ENCODE data around the gene CTNND2.
"Not testable (repeated sequence)": the region's sequence is repeated elsewhere in the genome, so short reads cannot be mapped to it uniquely, and the experiment has no call there.

Gene CTNND2

GRCh38 chr5:11427569-11427968, 476.7 kb downstream of the CTNND2 start:
- Histone ChIP-seq H3K27me3 (ENCODE audit: control insufficient read depth in 1 of 2, insufficient read depth in 2 of 2, low read length in 2 of 2) (no peaks in the 10 kb centered on the region), H3K4me3 (ENCODE audit: low read depth in 1 of 2, low read length in 2 of 2) (no peak overlapping the region), H3K9me3 (ENCODE audit: control insufficient read depth in 1 of 2, low read length in 2 of 2) (no peaks in the 10 kb centered on the region), H3K36me3 (ENCODE audit: control insufficient read depth in 1 of 2, insufficient read depth in 2 of 2, low read length in 2 of 2) (no peaks in the 10 kb centered on the region), H3K27ac (ENCODE audit: low read depth, low read length) (no peak overlapping the region), H3K9ac (ENCODE audit: low read depth in 1 of 2, low read length in 2 of 2) (no peak overlapping the region), H3K4me1 (ENCODE audit: control insufficient read depth in 1 of 2, insufficient read depth in 2 of 2, low read length in 2 of 2) (no peaks in the 10 kb centered on the region)

DNA sequence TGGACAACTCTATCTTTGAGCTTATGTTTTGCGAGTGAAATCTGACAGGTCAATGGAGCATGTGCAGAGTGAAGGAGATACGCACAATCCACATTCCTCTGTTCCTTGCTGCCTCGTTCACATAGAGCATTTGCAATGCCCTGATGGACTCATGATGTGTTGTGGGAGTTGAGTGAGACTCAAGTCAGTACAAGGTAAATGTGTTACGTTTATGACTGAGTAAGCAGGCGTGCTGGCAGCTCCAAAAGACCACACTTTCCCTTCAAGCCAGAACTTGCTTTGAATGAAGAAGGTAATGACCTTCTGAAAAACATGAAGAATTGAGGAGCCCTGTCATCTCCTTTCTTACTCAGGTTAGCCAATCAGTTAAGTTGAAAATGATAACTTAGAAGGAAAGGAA, 477.8 kb downstream of the CTNND2 start:
- Histone ChIP-seq H3K9ac (ENCODE audit: low read depth in 1 of 2, low read length in 2 of 2) (no peak overlapping the region), H3K4me1 (ENCODE audit: control insufficient read depth in 1 of 2, insufficient read depth in 2 of 2, low read length in 2 of 2) (no peaks in the 10 kb centered on the region), H3K36me3 (ENCODE audit: control insufficient read depth in 1 of 2, insufficient read depth in 2 of 2, low read length in 2 of 2) (no peaks in the 10 kb centered on the region), H3K4me3 (ENCODE audit: low read depth in 1 of 2, low read length in 2 of 2) (no peak overlapping the region), H3K27me3 (ENCODE audit: control insufficient read depth in 1 of 2, insufficient read depth in 2 of 2, low read length in 2 of 2) (no peaks in the 10 kb centered on the region), H3K27ac (ENCODE audit: low read depth, low read length) (no peak overlapping the region), H3K9me3 (ENCODE audit: control insufficient read depth in 1 of 2, low read length in 2 of 2) (no peaks in the 10 kb centered on the region)

- H3K36me3 ChIP-seq (ENCODE audit: control insufficient read depth in 1 of 2, insufficient read depth in 2 of 2, low read length in 2 of 2), result no peaks in the 10 kb centered on the region
- no peaks in the 10 kb centered on the region for H3K27me3 ChIP-seq (ENCODE audit: control insufficient read depth in 1 of 2, insufficient read depth in 2 of 2, low read length in 2 of 2)
- no peaks in the 10 kb centered on the region for H3K9me3 ChIP-seq (ENCODE audit: control insufficient read depth in 1 of 2, low read length in 2 of 2)
- H3K9ac ChIP-seq (ENCODE audit: low read depth in 1 of 2, low read length in 2 of 2), result no peak overlapping the region
- H3K4me3 ChIP-seq (ENCODE audit: low read depth in 1 of 2, low read length in 2 of 2), result no peak overlapping the region
- H3K4me1 ChIP-seq (ENCODE audit: control insufficient read depth in 1 of 2, insufficient read depth in 2 of 2, low read length in 2 of 2), result no peaks in the 10 kb centered on the region
- H3K27ac ChIP-seq (ENCODE audit: low read depth, low read length), result no peak overlapping the region
Observed at GRCh38 chr5:11422342-11422741, 481.9 kb downstream of the CTNND2 start.

DNA sequence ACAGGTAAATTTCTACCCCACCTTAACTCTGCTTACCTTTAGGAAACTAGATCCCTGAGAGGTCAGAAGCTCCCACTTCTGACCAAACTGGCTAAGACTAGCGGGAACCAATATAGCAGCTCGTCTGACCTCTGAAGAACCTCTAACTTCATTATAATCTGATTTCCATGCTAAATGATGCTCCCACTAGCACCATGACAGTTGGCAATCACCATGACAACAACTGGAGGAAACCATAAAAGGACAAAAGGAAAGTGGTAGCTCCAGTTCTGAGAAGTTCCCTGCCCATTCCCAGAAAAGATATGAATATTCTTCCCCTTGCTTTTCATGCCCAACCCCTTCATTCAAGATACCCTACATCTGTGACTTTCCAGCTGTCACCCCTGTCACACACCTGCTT, 483.3 kb downstream of the CTNND2 start:
- no peak overlapping the region for H3K4me3 ChIP-seq (ENCODE audit: low read depth in 1 of 2, low read length in 2 of 2)
- H3K36me3 ChIP-seq (ENCODE audit: control insufficient read depth in 1 of 2, insufficient read depth in 2 of 2, low read length in 2 of 2), result no peaks in the 10 kb centered on the region
- no peaks in the 10 kb centered on the region for H3K27me3 ChIP-seq (ENCODE audit: control insufficient read depth in 1 of 2, insufficient read depth in 2 of 2, low read length in 2 of 2)
- H3K4me1 ChIP-seq (ENCODE audit: control insufficient read depth in 1 of 2, insufficient read depth in 2 of 2, low read length in 2 of 2), result no peaks in the 10 kb centered on the region
- no peak overlapping the region for H3K9ac ChIP-seq (ENCODE audit: low read depth in 1 of 2, low read length in 2 of 2)
- no peak overlapping the region for H3K27ac ChIP-seq (ENCODE audit: low read depth, low read length)
- H3K9me3 ChIP-seq (ENCODE audit: control insufficient read depth in 1 of 2, low read length in 2 of 2), result no peaks in the 10 kb centered on the region

- no peak overlapping the region for H3K27ac ChIP-seq (ENCODE audit: low read depth, low read length)
- no peaks in the 10 kb centered on the region for H3K9me3 ChIP-seq (ENCODE audit: control insufficient read depth in 1 of 2, low read length in 2 of 2)
- no peak overlapping the region for H3K9ac ChIP-seq (ENCODE audit: low read depth in 1 of 2, low read length in 2 of 2)
Observed at GRCh38 chr5:11415751-11416150, 488.5 kb downstream of the CTNND2 start.

GRCh38 chr5:11414732-11415131, 489.5 kb downstream of the CTNND2 start:
- not testable (repeated sequence) for H3K4me1 ChIP-seq (ENCODE audit: control insufficient read depth in 1 of 2, insufficient read depth in 2 of 2, low read length in 2 of 2); H3K4me3 ChIP-seq (ENCODE audit: low read depth in 1 of 2, low read length in 2 of 2); H3K27ac ChIP-seq (ENCODE audit: low read depth, low read length); H3K27me3 ChIP-seq (ENCODE audit: control insufficient read depth in 1 of 2, insufficient read depth in 2 of 2, low read length in 2 of 2); H3K9ac ChIP-seq (ENCODE audit: low read depth in 1 of 2, low read length in 2 of 2); H3K9me3 ChIP-seq (ENCODE audit: control insufficient read depth in 1 of 2, low read length in 2 of 2); H3K36me3 ChIP-seq (ENCODE audit: control insufficient read depth in 1 of 2, insufficient read depth in 2 of 2, low read length in 2 of 2)

More at GRCh38 chr5:11415751-11416150, 488.5 kb downstream of the CTNND2 start:
- H3K36me3 ChIP-seq (ENCODE audit: control insufficient read depth in 1 of 2, insufficient read depth in 2 of 2, low read length in 2 of 2), result no peaks in the 10 kb centered on the region
- H3K4me3 ChIP-seq (ENCODE audit: low read depth in 1 of 2, low read length in 2 of 2), result no peak overlapping the region
- no peaks in the 10 kb centered on the region for H3K27me3 ChIP-seq (ENCODE audit: control insufficient read depth in 1 of 2, insufficient read depth in 2 of 2, low read length in 2 of 2)
- H3K4me1 ChIP-seq (ENCODE audit: control insufficient read depth in 1 of 2, insufficient read depth in 2 of 2, low read length in 2 of 2), result no peaks in the 10 kb centered on the region

DNA sequence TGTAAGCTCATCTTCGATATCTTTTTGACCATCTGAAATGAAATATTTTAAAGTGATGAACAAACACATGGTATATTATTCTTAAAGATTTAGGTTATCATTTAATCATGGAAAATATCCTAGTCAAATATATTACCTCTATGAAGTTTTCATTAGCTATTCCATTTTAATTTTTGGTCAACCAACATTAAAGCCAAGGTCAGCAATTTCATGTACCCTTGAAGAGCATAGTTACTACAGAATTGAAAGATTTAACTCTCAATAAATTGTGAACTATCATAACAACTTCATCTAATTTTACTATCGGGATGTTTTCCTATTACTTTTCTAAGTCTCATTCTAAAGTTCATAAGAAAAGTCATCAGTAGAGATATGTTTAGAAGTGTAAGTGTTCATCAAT, 492.6 kb downstream of the CTNND2 start:
- Histone ChIP-seq H3K4me1 (ENCODE audit: control insufficient read depth in 1 of 2, insufficient read depth in 2 of 2, low read length in 2 of 2) (no peaks in the 10 kb centered on the region), H3K27me3 (ENCODE audit: control insufficient read depth in 1 of 2, insufficient read depth in 2 of 2, low read length in 2 of 2) (no peaks in the 10 kb centered on the region), H3K27ac (ENCODE audit: low read depth, low read length) (no peak overlapping the region), H3K9me3 (ENCODE audit: control insufficient read depth in 1 of 2, low read length in 2 of 2) (no peaks in the 10 kb centered on the region), H3K4me3 (ENCODE audit: low read depth in 1 of 2, low read length in 2 of 2) (no peak overlapping the region), H3K36me3 (ENCODE audit: control insufficient read depth in 1 of 2, insufficient read depth in 2 of 2, low read length in 2 of 2) (no peaks in the 10 kb centered on the region), H3K9ac (ENCODE audit: low read depth in 1 of 2, low read length in 2 of 2) (no peak overlapping the region)

DNA sequence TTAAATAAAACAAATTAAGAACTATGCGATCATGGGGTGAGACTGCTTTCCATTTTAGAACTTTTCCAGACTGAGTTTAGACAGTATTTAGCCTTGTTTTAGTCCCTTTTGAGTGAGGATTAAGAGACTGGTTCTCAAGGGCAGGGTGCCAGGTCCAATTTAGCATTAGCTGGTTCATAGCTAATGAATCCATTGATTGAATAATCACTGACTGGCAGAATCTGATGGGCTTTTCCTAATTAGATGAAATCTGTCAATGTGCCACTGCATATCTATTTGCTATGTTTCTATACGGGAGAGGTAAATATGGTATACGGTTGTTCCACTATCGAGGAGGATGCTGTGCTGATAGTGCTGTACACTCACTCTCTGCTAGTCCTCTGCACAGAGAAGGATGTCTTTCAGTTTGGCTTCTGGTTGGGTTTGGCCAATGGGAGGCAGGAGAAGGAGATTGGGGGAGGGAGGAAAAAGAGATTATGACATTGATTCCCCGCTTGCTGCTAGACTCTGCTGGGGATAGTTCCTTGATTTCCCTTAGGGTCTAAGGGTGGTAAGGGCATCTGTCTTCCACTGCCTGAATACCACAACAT, 496.6 kb downstream of the CTNND2 start:
- no peak overlapping the region for H3K4me3 ChIP-seq (ENCODE audit: low read depth in 1 of 2, low read length in 2 of 2)
- H3K9ac ChIP-seq (ENCODE audit: low read depth in 1 of 2, low read length in 2 of 2), result no peak overlapping the region
- no peaks in the 10 kb centered on the region for H3K27me3 ChIP-seq (ENCODE audit: control insufficient read depth in 1 of 2, insufficient read depth in 2 of 2, low read length in 2 of 2)
- H3K27ac ChIP-seq (ENCODE audit: low read depth, low read length), result no peak overlapping the region
- no peaks in the 10 kb centered on the region for H3K4me1 ChIP-seq (ENCODE audit: control insufficient read depth in 1 of 2, insufficient read depth in 2 of 2, low read length in 2 of 2)
- H3K9me3 ChIP-seq (ENCODE audit: control insufficient read depth in 1 of 2, low read length in 2 of 2), result no peaks in the 10 kb centered on the region
- no peaks in the 10 kb centered on the region for H3K36me3 ChIP-seq (ENCODE audit: control insufficient read depth in 1 of 2, insufficient read depth in 2 of 2, low read length in 2 of 2)

DNA sequence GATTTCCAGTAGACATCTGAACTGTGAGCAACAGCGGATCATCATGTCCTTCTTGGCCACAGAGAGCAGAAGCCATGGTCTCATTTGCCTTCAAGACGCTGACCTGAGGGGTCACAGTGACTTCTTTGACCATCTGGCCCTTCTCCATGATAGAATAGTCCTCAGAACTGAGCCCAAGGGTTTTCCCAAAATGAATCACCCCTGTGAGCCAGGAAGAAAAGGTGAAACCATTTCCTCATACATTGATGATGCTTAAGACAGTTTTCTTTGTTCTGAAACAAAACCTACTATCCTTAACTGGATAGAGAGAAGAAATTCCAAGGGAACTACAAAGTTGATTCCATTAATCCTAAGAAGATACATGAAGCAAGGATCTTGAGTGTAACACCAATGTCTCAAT, 503.9 kb downstream of the CTNND2 start:
- no peak overlapping the region for H3K27ac ChIP-seq (ENCODE audit: low read depth, low read length)
- no peaks in the 10 kb centered on the region for H3K4me1 ChIP-seq (ENCODE audit: control insufficient read depth in 1 of 2, insufficient read depth in 2 of 2, low read length in 2 of 2)
- H3K36me3 ChIP-seq (ENCODE audit: control insufficient read depth in 1 of 2, insufficient read depth in 2 of 2, low read length in 2 of 2), result no peaks in the 10 kb centered on the region
- H3K9me3 ChIP-seq (ENCODE audit: control insufficient read depth in 1 of 2, low read length in 2 of 2), result no peaks in the 10 kb centered on the region
- H3K4me3 ChIP-seq (ENCODE audit: low read depth in 1 of 2, low read length in 2 of 2), result no peak overlapping the region
- H3K9ac ChIP-seq (ENCODE audit: low read depth in 1 of 2, low read length in 2 of 2), result no peak overlapping the region
- H3K27me3 ChIP-seq (ENCODE audit: control insufficient read depth in 1 of 2, insufficient read depth in 2 of 2, low read length in 2 of 2), result no peaks in the 10 kb centered on the region

DNA sequence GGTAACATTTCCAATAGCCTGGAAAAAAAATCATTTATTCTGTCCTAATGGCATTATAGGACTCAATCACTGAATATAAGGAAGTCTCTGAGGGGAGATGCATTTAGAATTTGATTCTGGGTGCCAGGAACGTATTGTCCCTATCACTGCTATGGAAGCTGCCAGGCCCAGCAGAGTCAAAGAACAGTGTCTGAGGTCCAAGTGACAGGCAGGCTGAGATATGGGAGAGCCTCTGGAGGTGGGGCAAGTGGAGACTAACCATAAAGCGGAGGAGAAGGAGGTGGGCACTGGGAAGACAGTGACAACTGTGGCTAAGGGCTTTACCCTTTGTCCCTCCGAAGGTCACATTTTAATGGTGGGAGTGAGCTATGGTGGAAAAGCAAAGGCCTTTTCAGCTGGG, 505.5 kb downstream of the CTNND2 start:
- Histone ChIP-seq H3K9ac (ENCODE audit: low read depth in 1 of 2, low read length in 2 of 2) (no peak overlapping the region), H3K4me1 (ENCODE audit: control insufficient read depth in 1 of 2, insufficient read depth in 2 of 2, low read length in 2 of 2) (no peaks in the 10 kb centered on the region), H3K27me3 (ENCODE audit: control insufficient read depth in 1 of 2, insufficient read depth in 2 of 2, low read length in 2 of 2) (no peaks in the 10 kb centered on the region), H3K36me3 (ENCODE audit: control insufficient read depth in 1 of 2, insufficient read depth in 2 of 2, low read length in 2 of 2) (no peaks in the 10 kb centered on the region), H3K4me3 (ENCODE audit: low read depth in 1 of 2, low read length in 2 of 2) (no peak overlapping the region), H3K27ac (ENCODE audit: low read depth, low read length) (no peak overlapping the region), H3K9me3 (ENCODE audit: control insufficient read depth in 1 of 2, low read length in 2 of 2) (no peaks in the 10 kb centered on the region)

- Histone ChIP-seq H3K36me3 (ENCODE audit: control insufficient read depth in 1 of 2, insufficient read depth in 2 of 2, low read length in 2 of 2) (no peaks in the 10 kb centered on the region), H3K27me3 (ENCODE audit: control insufficient read depth in 1 of 2, insufficient read depth in 2 of 2, low read length in 2 of 2) (no peaks in the 10 kb centered on the region), H3K9me3 (ENCODE audit: control insufficient read depth in 1 of 2, low read length in 2 of 2) (no peaks in the 10 kb centered on the region), H3K4me3 (ENCODE audit: low read depth in 1 of 2, low read length in 2 of 2) (no peak overlapping the region), H3K27ac (ENCODE audit: low read depth, low read length) (no peak overlapping the region), H3K9ac (ENCODE audit: low read depth in 1 of 2, low read length in 2 of 2) (no peak overlapping the region), H3K4me1 (ENCODE audit: control insufficient read depth in 1 of 2, insufficient read depth in 2 of 2, low read length in 2 of 2) (no peaks in the 10 kb centered on the region)
Observed at GRCh38 chr5:11397549-11397948, 506.7 kb downstream of the CTNND2 start.

All from duodenal mucosa (tissue), 2 donors.